Measurements from ENCODE around the gene MBNL1. TPM values are rescaled to one million over a fixed set of nuclear protein-coding genes. Genes with fewer than 3 reads are reported as not detected.

MBNL1 gene
- total RNA-seq, 1 donor from 2014 or later = 229 TPM

DNA sequence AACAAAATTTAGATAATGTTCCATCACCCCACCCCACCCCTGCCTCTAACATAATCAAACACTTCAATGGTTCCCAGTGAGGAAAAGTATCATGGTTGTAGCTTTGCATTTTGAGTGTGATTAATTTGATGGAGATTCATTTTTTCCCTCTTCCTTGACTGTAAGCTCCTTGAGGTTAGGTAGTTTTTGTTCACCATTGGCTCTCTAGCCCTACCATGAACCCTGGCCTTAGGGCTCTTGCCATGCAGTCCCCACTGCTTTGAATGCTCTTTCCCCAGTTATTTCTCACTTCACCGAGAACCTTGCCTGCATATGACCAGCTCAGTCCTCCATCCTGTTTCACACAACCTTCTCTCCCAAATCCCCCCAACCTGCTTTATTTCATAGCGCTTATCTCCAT, 5.0 kb upstream of the MBNL1 start:
- Histone ChIP-seq H3K9me3 (no peaks in the 10 kb centered on the region), H3K36me3 (no peaks in the 10 kb centered on the region), H3K4me3 (no peak overlapping the region), H3K4me1 (peaks cover 45% of the 10 kb centered on the region), H3K27me3 (no peaks in the 10 kb centered on the region), H3K27ac (no peak overlapping the region)
- ATAC-seq (no peak), DNase-seq (no peak)
- intact Hi-C loops (cut with DNase I) = no loop called here
- TF ChIP-seq, protein P1, sequence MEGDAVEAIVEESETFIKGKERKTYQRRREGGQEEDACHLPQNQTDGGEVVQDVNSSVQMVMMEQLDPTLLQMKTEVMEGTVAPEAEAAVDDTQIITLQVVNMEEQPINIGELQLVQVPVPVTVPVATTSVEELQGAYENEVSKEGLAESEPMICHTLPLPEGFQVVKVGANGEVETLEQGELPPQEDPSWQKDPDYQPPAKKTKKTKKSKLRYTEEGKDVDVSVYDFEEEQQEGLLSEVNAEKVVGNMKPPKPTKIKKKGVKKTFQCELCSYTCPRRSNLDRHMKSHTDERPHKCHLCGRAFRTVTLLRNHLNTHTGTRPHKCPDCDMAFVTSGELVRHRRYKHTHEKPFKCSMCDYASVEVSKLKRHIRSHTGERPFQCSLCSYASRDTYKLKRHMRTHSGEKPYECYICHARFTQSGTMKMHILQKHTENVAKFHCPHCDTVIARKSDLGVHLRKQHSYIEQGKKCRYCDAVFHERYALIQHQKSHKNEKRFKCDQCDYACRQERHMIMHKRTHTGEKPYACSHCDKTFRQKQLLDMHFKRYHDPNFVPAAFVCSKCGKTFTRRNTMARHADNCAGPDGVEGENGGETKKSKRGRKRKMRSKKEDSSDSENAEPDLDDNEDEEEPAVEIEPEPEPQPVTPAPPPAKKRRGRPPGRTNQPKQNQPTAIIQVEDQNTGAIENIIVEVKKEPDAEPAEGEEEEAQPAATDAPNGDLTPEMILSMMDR (IDR thresholded peaks at IDR 0.05) = no peak

DNA sequence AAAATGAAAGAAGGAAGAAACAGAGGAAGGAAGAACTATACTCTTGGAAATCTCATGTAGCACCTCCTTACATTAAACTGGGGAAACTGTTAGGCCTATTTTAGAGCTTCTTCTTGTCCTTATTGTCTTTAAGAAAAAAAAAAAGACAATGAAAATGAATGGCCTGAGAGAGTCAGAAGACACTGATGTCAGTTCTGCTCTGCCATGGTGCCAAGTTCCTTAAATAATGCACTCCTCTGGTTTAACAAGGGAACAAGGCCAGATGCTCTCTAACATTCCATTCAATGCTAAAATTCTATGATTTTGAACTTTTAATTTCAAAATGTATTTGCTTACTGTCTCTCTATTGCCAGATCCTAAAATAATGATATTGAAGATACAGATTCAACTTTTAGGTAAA, 4.4 kb upstream of the MBNL1 start:
- TF ChIP-seq, protein P1 (IDR thresholded peaks at IDR 0.05) = no peak
- intact Hi-C loops (cut with DNase I) = no loop called here

DNA sequence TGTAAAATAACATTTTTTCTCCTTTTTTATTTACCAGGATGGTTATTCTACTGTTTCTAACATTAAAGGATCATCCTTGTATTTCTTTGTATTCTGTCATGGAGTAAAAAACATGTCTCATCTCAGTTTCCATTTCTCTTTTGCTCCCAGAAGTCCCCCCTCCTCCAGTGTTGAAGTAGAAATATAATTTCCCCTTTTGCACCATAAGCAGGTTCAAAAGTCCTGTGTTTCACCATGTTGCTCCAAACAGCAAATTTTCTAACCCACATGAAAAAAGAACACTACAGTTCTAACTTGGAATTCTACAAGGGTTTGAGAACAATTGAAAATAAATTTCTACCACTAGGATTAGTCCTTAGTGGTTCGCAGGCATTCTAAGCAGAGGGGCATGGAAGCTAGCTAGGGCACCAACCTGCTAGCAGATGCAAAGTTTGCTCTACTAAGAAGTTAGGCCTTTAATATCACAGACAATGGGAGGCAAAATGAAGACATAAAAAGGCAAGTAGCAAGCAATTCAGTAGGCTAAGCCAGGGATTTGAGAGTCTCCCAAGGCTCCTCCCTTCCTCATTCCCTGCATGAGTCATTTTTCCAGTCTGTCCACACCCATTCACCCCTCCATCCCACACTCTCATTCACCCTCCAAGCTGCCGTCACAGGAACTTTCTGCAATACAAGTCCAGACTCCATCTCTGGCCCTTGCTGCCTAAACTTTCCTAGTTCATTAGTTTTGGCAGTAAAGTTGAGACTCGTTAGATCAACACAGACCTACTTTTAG, 2.3 kb upstream of the MBNL1 start:
- peak; percentile 61 for ATAC-seq
- Histone ChIP-seq H3K36me3 (no peaks in the 10 kb centered on the region), H3K27ac (peak overlapping the region; percentile 98), H3K9me3 (no peaks in the 10 kb centered on the region), H3K27me3 (no peaks in the 10 kb centered on the region), H3K4me3 (peak overlapping the region; percentile 89), H3K4me1 (peaks cover 33% of the 10 kb centered on the region)
- no peak for DNase-seq
- intact Hi-C loops (cut with DNase I) = no loop called here
- TF ChIP-seq, protein P1 (IDR thresholded peaks at IDR 0.05) = no peak

More for the DNA sequence above, 4.4 kb upstream of the MBNL1 start:
- DNase-seq = no peak
- H3K27me3 ChIP-seq = no peaks in the 10 kb centered on the region
- ATAC-seq = no peak
- peaks cover 40% of the 10 kb centered on the region for H3K4me1 ChIP-seq
- no peaks in the 10 kb centered on the region for H3K36me3 ChIP-seq
- H3K9me3 ChIP-seq = no peaks in the 10 kb centered on the region
- H3K4me3 ChIP-seq = no peak overlapping the region
- no peak overlapping the region for H3K27ac ChIP-seq

DNA sequence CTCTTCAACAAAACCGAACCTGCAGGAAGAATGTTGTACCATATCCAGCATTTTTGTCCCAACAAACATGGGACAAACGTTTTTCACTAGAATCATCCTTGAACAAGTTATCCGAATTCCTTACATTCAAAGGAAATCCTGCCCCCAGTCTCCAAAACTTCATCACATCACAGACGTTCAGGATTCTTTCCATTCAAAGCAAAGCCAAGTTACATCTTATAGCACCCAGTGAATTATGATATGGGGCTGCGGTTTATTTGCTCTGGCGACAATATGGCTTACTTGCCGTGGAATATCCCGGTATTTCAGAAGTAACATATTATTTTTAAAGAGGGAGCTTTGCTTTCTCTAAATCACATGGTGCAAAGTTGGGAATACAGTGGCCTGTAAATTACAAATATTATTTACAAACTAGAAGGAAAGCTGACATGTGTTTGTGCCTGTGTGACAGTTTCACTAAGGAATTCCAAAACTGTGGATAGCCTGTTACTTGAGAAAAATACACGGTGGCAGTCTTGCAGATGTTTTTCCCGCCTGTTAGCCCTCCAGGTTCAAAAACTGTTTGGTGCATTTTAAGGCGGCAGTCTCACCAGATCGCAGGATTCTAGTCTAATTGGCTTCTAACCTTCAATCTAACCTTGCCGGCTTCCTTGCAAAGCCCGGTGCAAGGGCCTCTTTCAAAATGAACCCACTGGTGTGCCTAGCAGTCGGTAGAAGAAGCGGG, 736 bp upstream of the MBNL1 start:
- TF ChIP-seq, protein P1 (IDR thresholded peaks at IDR 0.05) = no peak

DNA sequence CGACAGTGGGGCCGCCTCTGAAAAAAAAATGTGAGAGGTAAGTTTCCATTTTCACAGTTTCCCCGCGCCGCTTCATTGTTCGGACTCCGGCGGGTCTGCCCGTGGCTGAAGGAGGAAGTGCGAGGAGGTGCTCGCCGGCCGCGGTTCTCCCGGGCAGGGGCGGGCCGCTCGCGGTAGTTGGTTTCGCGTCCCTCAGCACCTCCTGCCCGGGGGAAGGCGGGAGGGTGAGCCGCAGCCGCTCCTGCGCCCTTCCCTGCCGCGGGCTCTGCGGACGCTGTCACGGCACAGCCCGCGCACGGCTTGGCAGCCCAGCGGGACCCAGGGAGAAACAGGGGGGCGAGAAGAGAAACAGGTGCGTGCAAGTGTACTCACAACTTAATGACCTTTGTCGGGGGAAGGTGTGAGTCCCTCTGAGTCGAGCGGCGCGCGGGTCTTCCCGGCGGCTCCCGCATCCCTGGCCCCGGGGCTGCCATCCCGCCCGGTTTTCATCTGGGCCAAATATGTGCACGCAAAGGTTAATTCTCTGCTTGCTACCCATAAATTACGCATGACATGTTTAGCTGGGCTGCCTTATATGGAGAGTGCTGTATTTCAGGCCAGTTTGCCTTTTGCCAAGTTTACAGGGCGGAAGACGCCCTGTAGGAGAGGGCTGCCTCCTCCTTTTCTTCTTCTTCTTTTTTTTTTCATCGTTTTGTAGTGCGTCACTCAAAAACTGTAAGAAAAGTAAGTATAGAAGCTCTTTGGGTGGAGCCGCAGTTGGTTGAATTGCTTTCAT, 514 bp downstream of the MBNL1 start:
- Histone ChIP-seq H3K27me3 (no peaks in the 10 kb centered on the region), H3K4me1 (peaks cover 35% of the 10 kb centered on the region), H3K36me3 (no peaks in the 10 kb centered on the region), H3K4me3 (peak overlapping the region; percentile 89), H3K9me3 (no peaks in the 10 kb centered on the region), H3K27ac (peak overlapping the region; percentile 98)
- TF ChIP-seq, protein P1 (IDR thresholded peaks at IDR 0.05) = no peak
- intact Hi-C loops (cut with DNase I) = no loop called here
- peak; percentile 80 for ATAC-seq
- peak; percentile 90 for DNase-seq

More for the DNA sequence above, 736 bp upstream of the MBNL1 start:
- H3K9me3 ChIP-seq = no peaks in the 10 kb centered on the region
- H3K4me1 ChIP-seq = peaks cover 33% of the 10 kb centered on the region
- intact Hi-C loops (cut with DNase I) = no loop called here
- H3K36me3 ChIP-seq = no peaks in the 10 kb centered on the region
- DNase-seq (no peak), ATAC-seq (no peak)
- peak overlapping the region; percentile 98 for H3K27ac ChIP-seq
- H3K27me3 ChIP-seq = no peaks in the 10 kb centered on the region
- peak overlapping the region; percentile 89 for H3K4me3 ChIP-seq

Measured in upper lobe of right lung (tissue), 1 donor.